MM.1S (cell line): ENCODE results near the gene USP24.

Source experiments
- DNase-seq: peaks from one replicate; pipeline ENCODE4 v3.0.0-alpha.2; 2015
- H2AFZ ChIP-seq: fragments of 300-600 bp; sonication (generic); 2 replicates; pipeline ENCODE4 v1.6.0; 2016; ENCODE audit warnings: antibody characterized with exemption, low read length
- H3F3A ChIP-seq: fragments of 300-600 bp; sonication (generic); 2 replicates; pipeline ENCODE4 v1.6.1; 2016; ENCODE audit warnings: mild to moderate bottlenecking, antibody characterized with exemption, low read length, moderate library complexity, mixed read lengths; ENCODE audit not compliant: insufficient read depth
- H3K27ac ChIP-seq: fragments of 300-600 bp; sonication (generic); 2 replicates; pipeline ENCODE4 v1.5.1; 2016; ENCODE audit warnings: mild to moderate bottlenecking, low read length
- H3K27me3 ChIP-seq: fragments of 300-600 bp; sonication (generic); replicated peaks from 2 replicates; pipeline ENCODE4 v1.6.0; 2016; ENCODE audit warnings: low read length; ENCODE audit not compliant: insufficient read depth
- H3K36me3 ChIP-seq: fragments of 300-600 bp; sonication (generic); replicated peaks from 2 replicates; pipeline ENCODE4 v1.6.1; 2016; ENCODE audit warnings: mild to moderate bottlenecking, low read length, mixed read lengths; ENCODE audit not compliant: insufficient read depth
- H3K4me1 ChIP-seq: fragments of 300-600 bp; sonication (generic); 2 replicates; pipeline ENCODE4 v1.6.1; 2016; ENCODE audit warnings: low read length, mixed read lengths
- H3K4me2 ChIP-seq: fragments of 300-600 bp; sonication (generic); 2 replicates; pipeline ENCODE4 v1.6.0; 2016; ENCODE audit warnings: low read depth, low read length
- H3K4me3 ChIP-seq: fragments of 300-600 bp; sonication (generic); 2 replicates; pipeline ENCODE4 v1.5.1; 2016; ENCODE audit warnings: low read length, mixed read lengths
- H3K79me2 ChIP-seq: fragments of 300-600 bp; sonication (generic); 2 replicates; pipeline ENCODE4 v1.6.1; 2016; ENCODE audit warnings: mixed run types, low read length, mixed read lengths
- H3K9ac ChIP-seq: fragments of 300-600 bp; sonication (generic); 2 replicates; pipeline ENCODE4 v1.6.1; 2016; ENCODE audit warnings: low read length, mixed read lengths
- H3K9me2 ChIP-seq: fragments of 300-600 bp; sonication (generic); replicated peaks from 2 replicates; pipeline ENCODE4 v1.6.1; 2016; ENCODE audit warnings: mild to moderate bottlenecking, low read length, mixed read lengths; ENCODE audit not compliant: insufficient read depth
- H3K9me3 ChIP-seq: fragments of 300-600 bp; sonication (generic); replicated peaks from 2 replicates; pipeline ENCODE4 v1.6.1; 2016; ENCODE audit warnings: mild to moderate bottlenecking, low read length, mixed read lengths; ENCODE audit not compliant: insufficient read depth
- H4K20me1 ChIP-seq: fragments of 300-600 bp; sonication (generic); 2 replicates; pipeline ENCODE4 v1.6.1; 2016; ENCODE audit warnings: mild to moderate bottlenecking, low read length, moderate library complexity, mixed read lengths; ENCODE audit not compliant: insufficient read depth
- EZH2 ChIP-seq: fragments of 300-600 bp; sonication (generic); optimal IDR thresholded peaks from 2 replicates; pipeline ENCODE3; 2017; ENCODE audit warnings: low read depth, mild to moderate bottlenecking, antibody characterized with exemption, low read length, mixed read lengths
- EZH2phosphoT487 ChIP-seq: fragments of 300-600 bp; sonication (generic); IDR thresholded peaks from 2 replicates; pipeline ENCODE4 v1.6.1; 2018; ENCODE audit warnings: antibody characterized with exemption, low read length
- TF ChIP-seq, protein P1 (sequence below): fragments of 300-600 bp; sonication (generic); IDR thresholded peaks from 2 replicates; pipeline ENCODE4 v1.5.1; 2016; ENCODE audit warnings: antibody characterized with exemption, low read length, mixed read lengths

Gene USP24

DNA sequence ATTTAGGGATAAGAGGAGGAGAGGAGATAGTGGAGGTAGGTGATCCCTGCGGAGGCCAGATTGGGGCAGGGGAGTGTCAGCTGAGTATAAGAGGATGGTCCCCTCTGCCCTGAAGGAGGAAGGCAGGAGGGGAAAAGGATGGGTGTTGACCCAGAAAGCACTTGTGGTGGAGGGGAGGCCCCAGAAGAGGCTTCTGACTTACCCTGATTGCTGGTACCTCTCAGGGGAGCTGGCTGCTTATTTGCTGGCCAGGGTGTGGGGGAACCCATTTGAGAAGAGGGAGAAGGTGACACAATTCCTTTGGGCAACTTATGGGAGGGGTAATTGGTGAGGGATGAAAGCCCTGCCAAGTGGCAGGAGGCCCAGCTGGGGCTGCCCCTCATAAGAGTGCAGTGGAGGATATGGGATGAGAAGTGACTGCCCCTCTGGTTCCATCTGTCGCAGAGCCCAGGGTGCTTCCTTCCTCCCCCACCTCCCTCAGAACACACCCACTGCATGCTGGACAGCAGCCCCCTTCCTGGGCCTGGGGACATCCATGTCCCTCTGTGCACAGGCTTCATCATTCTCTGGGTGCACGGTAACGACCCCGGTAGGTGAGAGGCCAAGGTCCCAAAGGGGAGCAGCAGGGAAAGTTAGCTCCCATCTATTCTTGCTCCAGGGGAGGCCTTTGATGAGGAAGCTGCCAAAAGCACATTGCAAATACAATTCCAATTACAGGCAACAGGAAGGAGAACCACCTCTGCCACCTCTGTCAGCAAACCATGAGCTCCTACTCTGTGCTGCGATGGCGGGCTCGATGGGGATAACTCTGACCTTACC lies 177.2 kb downstream of the USP24 start:
- TF ChIP-seq, protein P1, sequence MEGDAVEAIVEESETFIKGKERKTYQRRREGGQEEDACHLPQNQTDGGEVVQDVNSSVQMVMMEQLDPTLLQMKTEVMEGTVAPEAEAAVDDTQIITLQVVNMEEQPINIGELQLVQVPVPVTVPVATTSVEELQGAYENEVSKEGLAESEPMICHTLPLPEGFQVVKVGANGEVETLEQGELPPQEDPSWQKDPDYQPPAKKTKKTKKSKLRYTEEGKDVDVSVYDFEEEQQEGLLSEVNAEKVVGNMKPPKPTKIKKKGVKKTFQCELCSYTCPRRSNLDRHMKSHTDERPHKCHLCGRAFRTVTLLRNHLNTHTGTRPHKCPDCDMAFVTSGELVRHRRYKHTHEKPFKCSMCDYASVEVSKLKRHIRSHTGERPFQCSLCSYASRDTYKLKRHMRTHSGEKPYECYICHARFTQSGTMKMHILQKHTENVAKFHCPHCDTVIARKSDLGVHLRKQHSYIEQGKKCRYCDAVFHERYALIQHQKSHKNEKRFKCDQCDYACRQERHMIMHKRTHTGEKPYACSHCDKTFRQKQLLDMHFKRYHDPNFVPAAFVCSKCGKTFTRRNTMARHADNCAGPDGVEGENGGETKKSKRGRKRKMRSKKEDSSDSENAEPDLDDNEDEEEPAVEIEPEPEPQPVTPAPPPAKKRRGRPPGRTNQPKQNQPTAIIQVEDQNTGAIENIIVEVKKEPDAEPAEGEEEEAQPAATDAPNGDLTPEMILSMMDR: no peak
- TF ChIP-seq EZH2phosphoT487 (no peak), EZH2 (no peak)
- peaks cover 50% of the 10 kb centered on the region for H3K27me3 ChIP-seq
- no peak overlapping the region for H2AFZ ChIP-seq
- no peak overlapping the region for H3K4me3 ChIP-seq
- no peak overlapping the region for H3K27ac ChIP-seq
- H3F3A ChIP-seq: no peaks in the 10 kb centered on the region
- no peaks in the 10 kb centered on the region for H3K79me2 ChIP-seq
- H3K9me3 ChIP-seq: no peaks in the 10 kb centered on the region
- no peak for DNase-seq
- H3K4me2 ChIP-seq: no peak overlapping the region
- no peaks in the 10 kb centered on the region for H3K4me1 ChIP-seq
- H4K20me1 ChIP-seq: no peaks in the 10 kb centered on the region
- no peaks in the 10 kb centered on the region for H3K9me2 ChIP-seq
- H3K36me3 ChIP-seq: no peaks in the 10 kb centered on the region
- H3K9ac ChIP-seq: no peak overlapping the region

DNA sequence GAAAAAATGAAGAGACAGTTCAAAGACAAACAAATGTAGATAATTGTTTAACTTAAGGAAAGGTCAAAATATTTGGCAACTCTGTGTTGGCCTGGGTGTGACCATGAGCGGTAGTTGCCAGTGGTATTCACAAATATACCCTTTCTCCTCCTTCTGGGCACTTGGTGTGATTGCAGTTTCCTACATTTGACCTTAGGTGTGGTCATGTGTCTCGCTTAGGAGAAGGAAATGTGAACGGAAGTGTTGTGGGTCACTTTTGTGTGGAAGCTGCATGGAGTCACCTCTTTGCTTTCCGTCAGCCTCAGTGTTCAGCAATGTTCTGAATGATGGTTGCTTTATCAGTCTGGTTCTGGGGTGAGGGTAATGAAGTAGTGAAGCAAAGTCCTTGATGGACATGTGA lies 179.3 kb downstream of the USP24 start:
- Histone ChIP-seq H3K27me3 (peaks cover 41% of the 10 kb centered on the region), H3K4me2 (no peak overlapping the region), H3K36me3 (no peaks in the 10 kb centered on the region), H3K9me3 (no peaks in the 10 kb centered on the region), H2AFZ (no peak overlapping the region), H3K9ac (no peak overlapping the region), H4K20me1 (no peaks in the 10 kb centered on the region), H3F3A (no peaks in the 10 kb centered on the region), H3K79me2 (no peaks in the 10 kb centered on the region), H3K4me3 (no peak overlapping the region), H3K9me2 (no peaks in the 10 kb centered on the region), H3K4me1 (no peaks in the 10 kb centered on the region), H3K27ac (no peak overlapping the region)
- DNase-seq: no peak
- no peak for TF ChIP-seq EZH2phosphoT487
- TF ChIP-seq, protein P1: 0 out of 2 replicates have a peak, but pooled peaks have one; percentile 3
- no peak for TF ChIP-seq EZH2

DNA sequence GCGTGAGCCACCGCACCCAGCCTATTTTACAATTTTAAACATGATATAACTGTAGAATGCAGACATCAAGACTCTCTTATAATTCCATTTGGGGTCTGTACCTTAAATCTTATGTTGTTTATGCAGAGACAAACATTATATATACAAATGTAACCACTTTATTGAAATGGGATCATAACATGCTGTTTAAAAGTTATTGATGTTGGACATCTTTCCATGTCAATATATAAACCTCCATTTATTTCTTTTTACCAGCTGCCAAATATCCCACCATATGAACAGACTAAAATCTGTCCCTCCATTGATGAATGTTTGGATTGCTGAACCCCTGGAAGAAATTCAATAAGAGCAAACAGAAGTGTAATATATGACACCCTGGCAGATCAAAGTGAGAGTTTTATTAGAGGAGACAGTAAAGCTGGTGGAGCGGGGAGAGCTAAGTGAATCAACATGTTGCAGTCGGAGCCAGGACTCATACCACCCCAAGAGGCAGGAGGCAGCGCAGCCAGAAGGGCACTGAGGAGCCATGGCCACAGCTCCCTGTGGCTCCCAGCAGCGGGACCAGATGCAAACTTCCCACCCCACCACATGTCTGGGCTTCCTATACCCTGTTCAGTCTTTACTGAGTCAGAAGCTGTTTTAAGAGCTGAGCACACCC lies 180.6 kb downstream of the USP24 start:
- no peak overlapping the region for H3K9ac ChIP-seq
- H3K9me3 ChIP-seq: no peaks in the 10 kb centered on the region
- H2AFZ ChIP-seq: no peak overlapping the region
- no peak overlapping the region for H3K4me3 ChIP-seq
- no peaks in the 10 kb centered on the region for H3K36me3 ChIP-seq
- no peaks in the 10 kb centered on the region for H4K20me1 ChIP-seq
- no peaks in the 10 kb centered on the region for H3K79me2 ChIP-seq
- no peaks in the 10 kb centered on the region for H3K4me1 ChIP-seq
- H3K4me2 ChIP-seq: no peak overlapping the region
- no peaks in the 10 kb centered on the region for H3F3A ChIP-seq
- H3K27me3 ChIP-seq: peaks cover 28% of the 10 kb centered on the region
- TF ChIP-seq EZH2: no peak
- no peak for TF ChIP-seq EZH2phosphoT487
- TF ChIP-seq, protein P1: no peak
- H3K9me2 ChIP-seq: no peaks in the 10 kb centered on the region
- H3K27ac ChIP-seq: no peak overlapping the region
- DNase-seq: no peak
